Left cardiac atrium (tissue), 4 donors: Measurements from ENCODE around the gene PDIA3. TPM values are rescaled to one million over a fixed set of nuclear protein-coding genes. Genes with fewer than 3 reads are reported as not detected.
"Not testable (repeated sequence)": the region's sequence is repeated elsewhere in the genome, so short reads cannot be mapped to it uniquely, and the experiment has no call there.

Experiments used
- ATAC-seq, 2 donors: fragments of 200-7000 bp; cut with Tn5 transposase; one replicate each; pipeline ENCODE4 v1.9.1; 2020; ENCODE audit warnings: mild to moderate bottlenecking in 2 of 2, moderate library complexity in 2 of 2
- DNase-seq: peaks from one replicate; pipeline ENCODE4 v3.0.0-alpha.2; 2020
- intact Hi-C, 2 donors: fragments of 100-400 bp; cut with DNase I; formaldehyde crosslinking; loops; one replicate each; pipeline versions ENCODE4 v1.14.1 to v1.15.1; 2022 to 2023
- microRNA-seq, 2 donors: library from miRNA; unstranded; fragments of <30 nt; microRNA quantifications; one replicate each; pipeline ENCODE4 v1.2.0, GENCODE V29; 2020
- total RNA-seq, 2 donors: library from RNA; stranded (reverse); fragmentation: NEBNext Ultra II Directional; extraction: Animal tissue kit (Norgen Biotek cat#: 25700); gene quantifications; one replicate each; pipeline ENCODE4 v1.2.1, GENCODE V29; 2021
- donor health status: DM: no; HTN: yes; CAD: no.
- donor health status: DM: no; HTN: yes; CAD: no; lungs with severe emphysema.
- donor health status: DM: yes; HTN: yes; CAD: no.
- donor health status: Dilated cardiomyopathy.

The PDIA3 gene
- total RNA-seq, 2 donors from 2014 or later = 260 to 267 TPM

GRCh38 chr15:43802676-43803075 is 56.4 kb downstream of the PDIA3 start:
- ATAC-seq, DNase-seq, intact Hi-C loops: not testable (repeated sequence)

GRCh38 chr15:43808435-43808950 is 62.3 kb downstream of the PDIA3 start:
- DNase-seq (no peak), ATAC-seq (no peak)
- intact Hi-C loops = no loop called here

- ATAC-seq (no peak), DNase-seq (no peak)
- intact Hi-C loops = no loop called here
Observed at GRCh38 chr15:43808960-43809678, 62.9 kb downstream of the PDIA3 start.

GRCh38 chr15:43815064-43815463 is 68.8 kb downstream of the PDIA3 start:
- ATAC-seq, intact Hi-C loops, DNase-seq: not testable (repeated sequence)

- DNase-seq = no peak
- intact Hi-C loops = no loop called here
- no peak for ATAC-seq
Observed at GRCh38 chr15:43821505-43821904, 75.3 kb downstream of the PDIA3 start.

Small RNA genes lying within 50 kb of the gene (microRNA-seq; reads per million reads assigned to microRNA genes)
- gene MIR1282 = 0 to 0.20 reads per million in 2 donors

Other genes starting within 250 kb of the PDIA3 start
- 10 to 100 TPM; 23.8 to 24.5 TPM for gene MAP1A, start 228.8 kb upstream of the PDIA3 start, total RNA-seq
- 10 to 100 TPM; 19.4 to 22.3 TPM for gene PPIP5K1, start 156.2 kb upstream of the PDIA3 start, total RNA-seq
- gene CKMT1B, start 152.4 kb upstream of the PDIA3 start, total RNA-seq = 1 to 10 TPM; 3.7 to 5.5 TPM
- under 1 TPM; 0.12 to 0.18 TPM for gene STRC, start 127.6 kb upstream of the PDIA3 start, total RNA-seq
- 1 to 10 TPM; 1.1 to 2.1 TPM for gene CATSPER2, start 97.6 kb upstream of the PDIA3 start, total RNA-seq
- 1 to 10 TPM; 1.7 to 3.8 TPM for gene CKMT1A, start 52.6 kb upstream of the PDIA3 start, total RNA-seq
- gene ELL3, start 30.5 kb downstream of the PDIA3 start, total RNA-seq = 1 to 10 TPM in 1 of 2 donors, under 1 TPM in 1; 0.47 to 1.6 TPM
- gene SERF2, start 45.9 kb downstream of the PDIA3 start, total RNA-seq = 100 to 1,000 TPM; 868 to 923 TPM
- gene SERINC4, start 53.8 kb downstream of the PDIA3 start, total RNA-seq = under 1 TPM; 0.18 to 0.24 TPM
- 10 to 100 TPM in 1 of 2 donors, 1 to 10 TPM in 1; 9.6 to 11.2 TPM for gene HYPK, start 54.2 kb downstream of the PDIA3 start, total RNA-seq
- 10 to 100 TPM; 16.9 to 17.8 TPM for gene MFAP1, start 78.3 kb downstream of the PDIA3 start, total RNA-seq
- gene WDR76, start 80.6 kb downstream of the PDIA3 start, total RNA-seq = 1 to 10 TPM; 1.5 to 4.3 TPM